ENCODE measurements around the gene APBA1.

The APBA1 gene

DNA sequence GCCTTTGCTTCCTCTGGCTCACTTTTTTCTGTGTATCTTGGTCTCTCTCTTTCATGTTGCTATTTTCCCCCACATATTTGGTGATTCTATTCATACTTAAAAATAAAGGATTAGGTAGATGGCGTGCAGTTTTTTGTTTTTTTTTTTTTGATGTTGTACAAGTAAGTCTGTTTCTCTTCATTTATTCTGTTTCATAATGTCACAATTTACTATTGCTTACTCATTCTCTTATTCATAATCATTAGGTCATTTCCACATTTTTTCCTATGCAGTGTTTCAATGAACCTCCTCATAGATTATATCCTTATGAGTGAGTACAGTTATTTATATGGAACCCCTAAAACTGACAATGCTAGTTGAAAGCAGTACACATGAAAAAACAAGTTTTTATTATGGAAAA is 136.3 kb downstream of the APBA1 start:
- Histone ChIP-seq H3K4me3 (replicated peaks; ENCODE audit: insufficient read depth, low read length) (no peak overlapping the region), H3K27me3 (ENCODE audit: insufficient read depth, poor library complexity, severe bottlenecking) (no peaks in the 10 kb centered on the region), H3K27ac (replicated peaks) (no peak overlapping the region)
- DNase-seq (ENCODE audit: low read depth in 1 of 2, low spot score in 1 of 2) = no peak
- no peak for TF ChIP-seq CTCF (IDR thresholded peaks at IDR 0.05; ENCODE audit: insufficient read depth, low read length)
- TF ChIP-seq, protein P1, sequence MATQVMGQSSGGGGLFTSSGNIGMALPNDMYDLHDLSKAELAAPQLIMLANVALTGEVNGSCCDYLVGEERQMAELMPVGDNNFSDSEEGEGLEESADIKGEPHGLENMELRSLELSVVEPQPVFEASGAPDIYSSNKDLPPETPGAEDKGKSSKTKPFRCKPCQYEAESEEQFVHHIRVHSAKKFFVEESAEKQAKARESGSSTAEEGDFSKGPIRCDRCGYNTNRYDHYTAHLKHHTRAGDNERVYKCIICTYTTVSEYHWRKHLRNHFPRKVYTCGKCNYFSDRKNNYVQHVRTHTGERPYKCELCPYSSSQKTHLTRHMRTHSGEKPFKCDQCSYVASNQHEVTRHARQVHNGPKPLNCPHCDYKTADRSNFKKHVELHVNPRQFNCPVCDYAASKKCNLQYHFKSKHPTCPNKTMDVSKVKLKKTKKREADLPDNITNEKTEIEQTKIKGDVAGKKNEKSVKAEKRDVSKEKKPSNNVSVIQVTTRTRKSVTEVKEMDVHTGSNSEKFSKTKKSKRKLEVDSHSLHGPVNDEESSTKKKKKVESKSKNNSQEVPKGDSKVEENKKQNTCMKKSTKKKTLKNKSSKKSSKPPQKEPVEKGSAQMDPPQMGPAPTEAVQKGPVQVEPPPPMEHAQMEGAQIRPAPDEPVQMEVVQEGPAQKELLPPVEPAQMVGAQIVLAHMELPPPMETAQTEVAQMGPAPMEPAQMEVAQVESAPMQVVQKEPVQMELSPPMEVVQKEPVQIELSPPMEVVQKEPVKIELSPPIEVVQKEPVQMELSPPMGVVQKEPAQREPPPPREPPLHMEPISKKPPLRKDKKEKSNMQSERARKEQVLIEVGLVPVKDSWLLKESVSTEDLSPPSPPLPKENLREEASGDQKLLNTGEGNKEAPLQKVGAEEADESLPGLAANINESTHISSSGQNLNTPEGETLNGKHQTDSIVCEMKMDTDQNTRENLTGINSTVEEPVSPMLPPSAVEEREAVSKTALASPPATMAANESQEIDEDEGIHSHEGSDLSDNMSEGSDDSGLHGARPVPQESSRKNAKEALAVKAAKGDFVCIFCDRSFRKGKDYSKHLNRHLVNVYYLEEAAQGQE (IDR thresholded peaks at IDR 0.05; ENCODE audit: insufficient replicate concordance, low read depth) = no peak
- no peak for TF ChIP-seq GABPA (IDR thresholded peaks at IDR 0.05; ENCODE audit: low read depth)

GRCh38 chr9:69535286-69535832 is 136.8 kb downstream of the APBA1 start:
- Histone ChIP-seq H3K27ac (replicated peaks) (no peak overlapping the region), H3K27me3 (ENCODE audit: insufficient read depth, poor library complexity, severe bottlenecking) (no peaks in the 10 kb centered on the region), H3K4me3 (replicated peaks; ENCODE audit: insufficient read depth, low read length) (no peak overlapping the region)
- no peak for DNase-seq (ENCODE audit: low read depth in 1 of 2, low spot score in 1 of 2)
- TF ChIP-seq CTCF (IDR thresholded peaks at IDR 0.05; ENCODE audit: insufficient read depth, low read length) (no peak), SPI1 (IDR thresholded peaks at IDR 0.05; ENCODE audit: borderline replicate concordance, low read depth) (no peak), GABPA (IDR thresholded peaks at IDR 0.05; ENCODE audit: low read depth) (no peak), POLR2AphosphoS5 (IDR thresholded peaks at IDR 0.05; ENCODE audit: low read depth) (no peak)
- TF ChIP-seq, protein P1 (IDR thresholded peaks at IDR 0.05; ENCODE audit: insufficient replicate concordance, low read depth) = no peak

DNA sequence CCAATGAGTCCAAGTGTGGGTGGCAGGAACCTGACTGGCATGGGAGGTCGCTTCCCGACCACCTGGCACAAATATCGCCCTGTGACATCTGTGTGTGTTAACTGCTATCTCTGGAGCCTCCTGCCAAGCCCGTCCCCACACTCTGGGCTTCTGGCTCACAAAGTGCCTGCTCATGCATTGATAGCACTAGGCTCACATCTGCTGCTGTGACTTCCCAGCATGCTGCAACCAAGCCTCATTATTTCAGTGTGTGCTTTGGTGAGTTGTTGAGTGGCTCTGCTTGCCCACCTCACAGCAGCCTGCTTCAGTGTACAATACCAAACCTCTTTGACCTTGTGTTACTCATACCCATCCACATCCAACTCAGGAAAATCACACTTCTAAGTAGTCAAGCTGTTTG is 139.8 kb downstream of the APBA1 start:
- Histone ChIP-seq H3K27me3 (ENCODE audit: insufficient read depth, poor library complexity, severe bottlenecking) (no peaks in the 10 kb centered on the region), H3K4me3 (replicated peaks; ENCODE audit: insufficient read depth, low read length) (no peak overlapping the region), H3K27ac (replicated peaks) (no peak overlapping the region)
- TF ChIP-seq, protein P1 (IDR thresholded peaks at IDR 0.05; ENCODE audit: insufficient replicate concordance, low read depth) = no peak
- TF ChIP-seq SPI1 (IDR thresholded peaks at IDR 0.05; ENCODE audit: borderline replicate concordance, low read depth) = no peak
- no peak for TF ChIP-seq CTCF (IDR thresholded peaks at IDR 0.05; ENCODE audit: insufficient read depth, low read length)
- TF ChIP-seq POLR2AphosphoS5 (IDR thresholded peaks at IDR 0.05; ENCODE audit: low read depth) = no peak
- TF ChIP-seq GABPA (IDR thresholded peaks at IDR 0.05; ENCODE audit: low read depth) = no peak
- DNase-seq (ENCODE audit: low read depth in 1 of 2, low spot score in 1 of 2) = no peak
